Measurements from ENCODE around the gene CAPZA1. TPM values are rescaled to one million over a fixed set of nuclear protein-coding genes. Genes with fewer than 3 reads are reported as not detected.

CAPZA1 gene
- total and polyA plus RNA-seq, 2 donors (not counting 3 experiments of a cell fraction or from before 2014, with no cell fraction given): 77.1 to 183 TPM

DNA sequence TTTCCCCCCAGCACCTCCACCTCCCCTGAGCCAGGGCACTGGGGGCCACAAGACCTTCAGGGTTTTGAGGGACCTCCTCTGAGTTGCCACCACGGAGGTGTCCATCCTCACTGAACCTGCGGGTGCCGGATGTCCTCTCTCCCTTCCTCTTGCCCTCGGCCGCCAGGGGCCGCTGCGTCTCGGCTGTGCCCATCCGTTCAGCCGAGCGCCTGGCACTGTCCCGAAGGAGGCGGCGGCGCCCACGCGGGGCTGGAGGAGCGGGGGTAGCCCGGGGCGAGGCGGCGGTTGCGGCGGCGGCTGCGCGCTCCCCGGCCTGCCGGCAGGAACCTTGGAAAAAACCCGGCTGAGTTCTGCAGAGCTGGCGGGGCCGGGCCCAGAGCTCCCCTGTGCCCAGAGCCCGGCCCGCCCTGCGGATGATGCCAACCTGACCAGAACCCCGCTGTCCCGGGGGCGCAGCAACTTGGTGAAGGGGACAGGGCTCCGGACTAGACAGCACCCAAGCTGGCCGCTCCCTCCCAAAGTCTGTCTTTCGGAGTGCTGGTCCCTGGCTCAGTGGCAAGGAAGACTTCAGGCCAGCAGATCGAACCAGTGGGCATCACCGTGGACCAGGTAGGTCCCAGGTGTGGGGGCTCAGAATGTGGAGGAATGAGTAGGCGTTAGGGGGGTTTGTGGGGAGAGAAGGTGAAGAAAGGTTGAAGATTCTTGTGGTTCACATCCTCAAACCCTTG, 99.2 kb downstream of the CAPZA1 start:
- no peak overlapping the region for H3K4me3 ChIP-seq (replicated peaks in 1 of 3; ENCODE audit: insufficient read depth in 1 of 3, low read depth in 1 of 3, low read length in 3 of 3)
- FAIRE-seq: peak; percentile 63
- peak; percentile 47 for DNase-seq (ENCODE audit: low read depth, low spot score)
- dilution Hi-C loops (cut with MboI; ENCODE audit: extremely low pct_ligation_motif_present, low sequenced_read_pairs): loop anchor here (5.0 kb wide), 1 partner anchor 78 kb away; no protein-coding TSS in a partner anchor
- H3K9me3 ChIP-seq (replicated peaks; ENCODE audit: control insufficient read depth, insufficient read depth, low read length): no peaks in the 10 kb centered on the region
- H2AFZ ChIP-seq (ENCODE audit: low read depth, low read length): peak overlapping the region; percentile 85
- BruUV-seq (replicated peaks): no TSS peak
- no peaks in the 10 kb centered on the region for H4K20me1 ChIP-seq (replicated peaks; ENCODE audit: control insufficient read depth, extremely low read depth, insufficient read depth, low read length)
- H3K79me2 ChIP-seq (ENCODE audit: control insufficient read depth, insufficient read depth, low read length): no peaks in the 10 kb centered on the region
- peaks cover 11% of the 10 kb centered on the region for H3K4me1 ChIP-seq (ENCODE audit: control insufficient read depth, extremely low read depth, insufficient read depth, low read length)
- peak overlapping the region; percentile 14 for H3K4me2 ChIP-seq (ENCODE audit: insufficient read depth, low read length)
- H3K9me1 ChIP-seq (replicated peaks; ENCODE audit: control insufficient read depth, extremely low read depth, insufficient read depth, low read length): no peaks in the 10 kb centered on the region
- CTCF ChIA-PET: interaction anchor here (0.6 to 10.5 kb wide), 21 partner anchors 9 to 358 kb away, joined by 3 to 441 read pairs (median 4); partner anchors contain the start of genes LRIG2 and SLC16A1
- TF ChIP-seq, protein P1, sequence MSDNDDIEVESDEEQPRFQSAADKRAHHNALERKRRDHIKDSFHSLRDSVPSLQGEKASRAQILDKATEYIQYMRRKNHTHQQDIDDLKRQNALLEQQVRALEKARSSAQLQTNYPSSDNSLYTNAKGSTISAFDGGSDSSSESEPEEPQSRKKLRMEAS (IDR thresholded peaks at IDR 0.05; ENCODE audit: insufficient read depth, insufficient read length): no peak
- TF ChIP-seq, protein P2, sequence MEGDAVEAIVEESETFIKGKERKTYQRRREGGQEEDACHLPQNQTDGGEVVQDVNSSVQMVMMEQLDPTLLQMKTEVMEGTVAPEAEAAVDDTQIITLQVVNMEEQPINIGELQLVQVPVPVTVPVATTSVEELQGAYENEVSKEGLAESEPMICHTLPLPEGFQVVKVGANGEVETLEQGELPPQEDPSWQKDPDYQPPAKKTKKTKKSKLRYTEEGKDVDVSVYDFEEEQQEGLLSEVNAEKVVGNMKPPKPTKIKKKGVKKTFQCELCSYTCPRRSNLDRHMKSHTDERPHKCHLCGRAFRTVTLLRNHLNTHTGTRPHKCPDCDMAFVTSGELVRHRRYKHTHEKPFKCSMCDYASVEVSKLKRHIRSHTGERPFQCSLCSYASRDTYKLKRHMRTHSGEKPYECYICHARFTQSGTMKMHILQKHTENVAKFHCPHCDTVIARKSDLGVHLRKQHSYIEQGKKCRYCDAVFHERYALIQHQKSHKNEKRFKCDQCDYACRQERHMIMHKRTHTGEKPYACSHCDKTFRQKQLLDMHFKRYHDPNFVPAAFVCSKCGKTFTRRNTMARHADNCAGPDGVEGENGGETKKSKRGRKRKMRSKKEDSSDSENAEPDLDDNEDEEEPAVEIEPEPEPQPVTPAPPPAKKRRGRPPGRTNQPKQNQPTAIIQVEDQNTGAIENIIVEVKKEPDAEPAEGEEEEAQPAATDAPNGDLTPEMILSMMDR (IDR thresholded peaks at IDR 0.05; ENCODE audit: extremely low read depth in 1 of 2, insufficient read depth in 1 of 2, low read depth in 1 of 2, low read length in 2 of 2): peak; percentile 93 to 94
- POLR2A ChIA-PET: no interaction called here
- intact Hi-C loops (cut with micrococcal nuclease): loop anchor here (1.0 to 10.0 kb wide), 5 partner anchors 323 to 1258 kb away; partner anchors contain the start of genes AP4B1, DCLRE1B, OLFML3 and RSBN1
- H3K27ac ChIP-seq (ENCODE audit: insufficient read depth, low read depth, low read length): no peak overlapping the region
- H3K36me3 ChIP-seq (ENCODE audit: control insufficient read depth in 2 of 2, extremely low read depth in 1 of 2, insufficient read depth in 2 of 2, low read length in 2 of 2): no peaks in the 10 kb centered on the region
- no peaks in the 10 kb centered on the region for H3K27me3 ChIP-seq (ENCODE audit: control insufficient read depth in 2 of 2, insufficient read depth in 2 of 2, low read length in 2 of 2)
- no peak overlapping the region for H3K9ac ChIP-seq (replicated peaks; ENCODE audit: extremely low read depth, insufficient read depth, low read length)

DNA sequence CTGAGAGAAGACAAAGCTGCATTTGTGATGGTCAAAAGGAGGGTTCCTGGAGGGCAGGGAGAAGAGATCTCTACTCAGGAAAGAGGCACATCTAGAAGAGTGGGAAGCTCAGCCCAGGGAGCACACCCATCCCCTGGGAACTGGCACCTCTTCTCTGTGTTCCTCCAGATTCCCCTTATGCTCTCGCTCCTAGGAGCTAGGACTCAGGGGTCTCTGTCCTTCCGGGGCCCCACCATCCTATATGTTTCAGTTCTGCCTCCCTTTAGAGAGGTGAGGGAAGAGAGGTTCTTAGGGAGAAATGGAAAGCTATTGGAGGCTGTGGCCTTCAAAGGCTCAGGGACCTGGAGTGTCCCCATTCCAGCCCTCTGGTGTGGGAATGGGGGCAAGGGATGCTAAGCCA, 100.1 kb downstream of the CAPZA1 start:
- CTCF ChIA-PET: interaction anchor here (0.6 to 10.5 kb wide), 10 partner anchors 8 to 420 kb away, joined by 3 to 441 read pairs (median 4); partner anchors contain the start of gene LRIG2
- FAIRE-seq: no peak

More for the DNA sequence above, 100.1 kb downstream of the CAPZA1 start:
- DNase-seq (ENCODE audit: low read depth, low spot score): no peak
- no peak overlapping the region for H3K4me2 ChIP-seq (ENCODE audit: insufficient read depth, low read length)
- POLR2A ChIA-PET: no interaction called here
- H3K4me3 ChIP-seq (replicated peaks in 1 of 3; ENCODE audit: insufficient read depth in 1 of 3, low read depth in 1 of 3, low read length in 3 of 3): no peak overlapping the region
- no peaks in the 10 kb centered on the region for H3K36me3 ChIP-seq (ENCODE audit: control insufficient read depth in 2 of 2, extremely low read depth in 1 of 2, insufficient read depth in 2 of 2, low read length in 2 of 2)
- H3K4me1 ChIP-seq (ENCODE audit: control insufficient read depth, extremely low read depth, insufficient read depth, low read length): peaks cover 9% of the 10 kb centered on the region
- H3K27me3 ChIP-seq (ENCODE audit: control insufficient read depth in 2 of 2, insufficient read depth in 2 of 2, low read length in 2 of 2): no peaks in the 10 kb centered on the region
- no peak for TF ChIP-seq MYC (IDR thresholded peaks at IDR 0.05; ENCODE audit: low read depth, low read length)
- TF ChIP-seq POLR2AphosphoS5 (IDR thresholded peaks at IDR 0.05; ENCODE audit: insufficient read depth, low read depth, low read length): no peak
- no peak for TF ChIP-seq EZH2 (IDR thresholded peaks at IDR 0.05; ENCODE audit: borderline replicate concordance, low read depth, low read length, severe bottlenecking)
- no peak for TF ChIP-seq POLR2A (IDR thresholded peaks at IDR 0.05; ENCODE audit: low read depth, low read length)
- TF ChIP-seq GATA2 (IDR thresholded peaks at IDR 0.05; ENCODE audit: insufficient read depth, insufficient read length, low read depth, low read length): no peak
- TF ChIP-seq, protein P1 (IDR thresholded peaks at IDR 0.05; ENCODE audit: insufficient read depth, insufficient read length): no peak
- TF ChIP-seq, protein P2 (IDR thresholded peaks at IDR 0.05; ENCODE audit: extremely low read depth in 1 of 2, insufficient read depth in 1 of 2, low read depth in 1 of 2, low read length in 2 of 2): no peak
- TF ChIP-seq FOS (IDR thresholded peaks at IDR 0.05; ENCODE audit: borderline replicate concordance, insufficient read depth, low read length): no peak
- H3K9me3 ChIP-seq (replicated peaks; ENCODE audit: control insufficient read depth, insufficient read depth, low read length): no peaks in the 10 kb centered on the region
- no peaks in the 10 kb centered on the region for H3K79me2 ChIP-seq (ENCODE audit: control insufficient read depth, insufficient read depth, low read length)
- no peak overlapping the region for H2AFZ ChIP-seq (ENCODE audit: low read depth, low read length)
- intact Hi-C loops (cut with micrococcal nuclease) (loop anchor here (5.0 to 10.0 kb wide), 4 partner anchors 423 to 1258 kb away; partner anchors contain the start of genes AP4B1, DCLRE1B, OLFML3 and RSBN1), dilution Hi-C loops (cut with MboI; ENCODE audit: extremely low pct_ligation_motif_present, low sequenced_read_pairs) (loop anchor here (5.0 kb wide), 1 partner anchor 78 kb away; no protein-coding TSS in a partner anchor)
- H4K20me1 ChIP-seq (replicated peaks; ENCODE audit: control insufficient read depth, extremely low read depth, insufficient read depth, low read length): no peaks in the 10 kb centered on the region
- no peak overlapping the region for H3K9ac ChIP-seq (replicated peaks; ENCODE audit: extremely low read depth, insufficient read depth, low read length)
- H3K27ac ChIP-seq (ENCODE audit: insufficient read depth, low read depth, low read length): no peak overlapping the region
- no TSS peak for BruUV-seq (replicated peaks)
- no peaks in the 10 kb centered on the region for H3K9me1 ChIP-seq (replicated peaks; ENCODE audit: control insufficient read depth, extremely low read depth, insufficient read depth, low read length)

All from endothelial cell of umbilical vein (primary cell).